Peyer's patch (tissue), 4 donors: Measurements from ENCODE around the gene TPPP3.

Experiments
- CTCF ChIP-seq, 6 experiments: fragments of 450-650 bp in 4 of 6; fragments of 200-600 bp in 2 of 6; sonication (generic) in 1 of 6; IDR thresholded peaks; one replicate each; pipeline ENCODE4 v1.5.1; 2017 to 2019; ENCODE audit warnings: antibody characterized with exemption in 6 of 6, mild to moderate bottlenecking in 3 of 6, moderate library complexity in 1 of 6
- POLR2A ChIP-seq, 2 donors: fragments of 450-650 bp; IDR thresholded peaks; one replicate each; pipeline ENCODE4 v1.5.1; 2017; ENCODE audit warnings: antibody characterized with exemption in 2 of 2, mild to moderate bottlenecking in 2 of 2, moderate library complexity in 2 of 2

GRCh38 chr16:67430977-67431774 is 37.9 kb upstream of the TPPP3 start, which contains the start of gene HSD11B2:
- no peak for TF ChIP-seq CTCF (IDR thresholded peaks at IDR 0.05)
- peak in 1 of 2 donors; percentile 88 for TF ChIP-seq POLR2A (IDR thresholded peaks at IDR 0.05)
